ENCODE measurements around the gene TMCC2. TPM values are rescaled to one million over a fixed set of nuclear protein-coding genes. Genes with fewer than 3 reads are reported as not detected.
"Not testable (repeated sequence)": the region's sequence is repeated elsewhere in the genome, so short reads cannot be mapped to it uniquely, and the experiment has no call there.

Gene TMCC2
- total RNA-seq (ENCODE audit: low replicate concordance) = 7.1 and 12.1 TPM in 2 replicates

DNA sequence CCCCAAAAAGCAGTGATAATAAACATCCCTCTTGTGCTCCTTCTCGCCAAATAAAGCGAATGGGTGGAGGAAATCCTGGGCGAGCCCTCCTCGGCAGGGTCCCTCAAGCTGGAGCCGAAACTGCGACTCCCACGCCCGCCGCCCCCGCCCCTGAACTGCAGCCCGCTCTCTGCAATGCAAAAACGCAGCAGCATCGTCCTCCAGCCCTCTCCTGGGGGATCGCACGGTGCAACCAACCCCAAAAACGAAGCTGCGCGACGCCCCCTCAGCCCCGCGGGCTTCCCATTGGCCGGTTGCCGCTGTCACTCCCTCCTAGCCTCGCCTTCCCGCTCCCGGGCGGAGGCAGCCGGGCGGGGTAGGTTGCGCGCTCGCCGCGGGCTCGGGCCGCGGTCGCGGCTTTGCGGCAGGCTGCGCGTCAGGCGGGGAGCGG lies at the start of gene TMCC2:
Gene TMCC2 (plus strand): TSS at position 363 of the 430 bp plus-strand sequence. CDS start 619 bp downstream, outside the sequence.
- Histone ChIP-seq H3K27me3 (peaks cover 9% of the 10 kb centered on the region), H3K9me3 (ENCODE audit: low read depth) (no peaks in the 10 kb centered on the region), H3K4me1 (peaks cover 26% of the 10 kb centered on the region), H3K9ac (no peak within 1 kb of the TSS), H3K79me2 (ENCODE audit: low read depth) (peaks cover 10% of the 10 kb centered on the region), H3K27ac (no peak within 1 kb of the TSS), H3K4me3 (peak within 1 kb of the TSS; percentile 90), H3K36me3 (no peaks in the 10 kb centered on the region), H2AFZ (replicated peaks) (peak within 1 kb of the TSS; percentile 83), H3K4me2 (peak within 1 kb of the TSS; percentile 98), H4K20me1 (ENCODE audit: low read depth) (peaks cover 12% of the 10 kb centered on the region), H3F3A (ENCODE audit: low read depth) (peaks cover 30% of the 10 kb centered on the region)
- no peak for TF ChIP-seq EZH2 (IDR thresholded peaks at IDR 0.05)
- TF ChIP-seq EZH2phosphoT487 (IDR thresholded peaks at IDR 0.05) = no peak
- no peak for TF ChIP-seq CTCF (IDR thresholded peaks at IDR 0.05)
- H3K36me3 Mint-ChIP-seq = peaks cover 2% of the 10 kb centered on the region
- H3K27ac Mint-ChIP-seq = peak within 1 kb of the TSS; percentile 22
- peak; percentile 99 for DNase-seq (ENCODE audit: low spot score)
- H3K27me3 Mint-ChIP-seq (ENCODE audit: insufficient read depth, low read depth) = peaks cover 6% of the 10 kb centered on the region
- peaks cover 39% of the 10 kb centered on the region for H3K4me1 Mint-ChIP-seq
- peak within 1 kb of the TSS; percentile 92 for H3K4me3 Mint-ChIP-seq
- H3K9me3 Mint-ChIP-seq = no peaks in the 10 kb centered on the region

GRCh38 chr1:205179842-205180241 lies 47.9 kb upstream of the TMCC2 start:
- H3K27ac Mint-ChIP-seq = no peak overlapping the region

GRCh38 chr1:205180331-205180730 lies 47.4 kb upstream of the TMCC2 start:
- H3K9me3 Mint-ChIP-seq; H3K4me3 ChIP-seq; H4K20me1 ChIP-seq (ENCODE audit: low read depth); H3K9me3 ChIP-seq (ENCODE audit: low read depth); H3K27ac ChIP-seq; H3K4me1 ChIP-seq; H2AFZ ChIP-seq (replicated peaks); H3K4me3 Mint-ChIP-seq; H3K9ac ChIP-seq; H3K4me2 ChIP-seq; H3K36me3 ChIP-seq; H3K27ac Mint-ChIP-seq; H3F3A ChIP-seq (ENCODE audit: low read depth); H3K27me3 Mint-ChIP-seq (ENCODE audit: insufficient read depth, low read depth); DNase-seq (ENCODE audit: low spot score); H3K4me1 Mint-ChIP-seq; H3K79me2 ChIP-seq (ENCODE audit: low read depth); H3K27me3 ChIP-seq: not testable (repeated sequence)
- peaks cover 16% of the 10 kb centered on the region for H3K36me3 Mint-ChIP-seq

More at GRCh38 chr1:205179842-205180241, 47.9 kb upstream of the TMCC2 start:
- Histone ChIP-seq H3K79me2 (ENCODE audit: low read depth) (peaks cover under 1% of the 10 kb centered on the region), H3K27ac (no peak overlapping the region), H3K27me3 (no peaks in the 10 kb centered on the region), H2AFZ (replicated peaks) (no peak overlapping the region), H3K9me3 (ENCODE audit: low read depth) (no peaks in the 10 kb centered on the region), H3K4me3 (no peak overlapping the region), H3F3A (ENCODE audit: low read depth) (no peaks in the 10 kb centered on the region), H3K36me3 (no peaks in the 10 kb centered on the region), H3K4me2 (no peak overlapping the region), H3K4me1 (no peaks in the 10 kb centered on the region), H3K9ac (no peak overlapping the region), H4K20me1 (ENCODE audit: low read depth) (no peaks in the 10 kb centered on the region)
- TF ChIP-seq CTCF (IDR thresholded peaks at IDR 0.05) (no peak), EZH2 (IDR thresholded peaks at IDR 0.05) (no peak), EZH2phosphoT487 (IDR thresholded peaks at IDR 0.05) (no peak)
- Mint-ChIP-seq H3K9me3 (no peaks in the 10 kb centered on the region), H3K4me3 (no peak overlapping the region), H3K27me3 (ENCODE audit: insufficient read depth, low read depth) (no peaks in the 10 kb centered on the region), H3K36me3 (peaks cover 16% of the 10 kb centered on the region), H3K4me1 (peaks cover 6% of the 10 kb centered on the region)
- DNase-seq (ENCODE audit: low spot score) = no peak

GRCh38 chr1:205182930-205183329 lies 44.8 kb upstream of the TMCC2 start:
- no peaks in the 10 kb centered on the region for H3K9me3 Mint-ChIP-seq
- Histone ChIP-seq H3K27ac (no peak overlapping the region), H3K9me3 (ENCODE audit: low read depth) (no peaks in the 10 kb centered on the region), H3K36me3 (no peaks in the 10 kb centered on the region), H3K9ac (no peak overlapping the region), H3K4me1 (peaks cover 2% of the 10 kb centered on the region), H3K4me3 (no peak overlapping the region), H3K79me2 (ENCODE audit: low read depth) (peaks cover 14% of the 10 kb centered on the region), H3K27me3 (no peaks in the 10 kb centered on the region), H4K20me1 (ENCODE audit: low read depth) (peaks cover 6% of the 10 kb centered on the region), H2AFZ (replicated peaks) (no peak overlapping the region), H3F3A (ENCODE audit: low read depth) (no peaks in the 10 kb centered on the region), H3K4me2 (no peak overlapping the region)
- no peak overlapping the region for H3K4me3 Mint-ChIP-seq
- DNase-seq (ENCODE audit: low spot score) = no peak
- peaks cover 6% of the 10 kb centered on the region for H3K4me1 Mint-ChIP-seq
- TF ChIP-seq EZH2phosphoT487 (IDR thresholded peaks at IDR 0.05) (no peak), CTCF (IDR thresholded peaks at IDR 0.05) (no peak), EZH2 (IDR thresholded peaks at IDR 0.05) (no peak)
- peaks cover 22% of the 10 kb centered on the region for H3K36me3 Mint-ChIP-seq
- no peak overlapping the region for H3K27ac Mint-ChIP-seq
- H3K27me3 Mint-ChIP-seq (ENCODE audit: insufficient read depth, low read depth) = no peaks in the 10 kb centered on the region

All from neural progenitor cell (in vitro differentiated cells).